Endothelial cell of umbilical vein (primary cell): ENCODE results near the gene PEAK3. TPM values are rescaled to one million over a fixed set of nuclear protein-coding genes. Genes with fewer than 3 reads are reported as not detected.

Experiments used
- BruUV-seq: library from RNA; stranded (reverse); fragments of 400-500 nt; replicated peaks from 2 replicates; lab custom pipeline; 2021; lab: Mats Ljungman, UMichigan
- CTCF ChIA-PET: fragments of 300-600, 350-600 bp; sonication (Branson Sonifier 250); formaldehyde crosslinking; loops from one replicate; lab custom pipeline; 2021; ENCODE audit warnings: antibody characterized with exemption, inconsistent platforms; lab: Charles Lee
- POLR2A ChIA-PET: fragments of 300-600, 350-600 bp; sonication (Branson Sonifier 250); formaldehyde crosslinking; loops from one replicate; lab custom pipeline; 2021; ENCODE audit warnings: antibody characterized with exemption, inconsistent platforms; lab: Charles Lee
- DNase-seq: peaks from one replicate; pipeline ENCODE4 v3.0.0-alpha.2; 2011; ENCODE audit warnings: low read depth, low spot score
- FAIRE-seq: peaks from 2 replicates; lab custom pipeline; 2011; peaks lifted over from hg19 to GRCh38; lab: Jason Lieb, UNC
- H2AFZ ChIP-seq: 2 replicates; pipeline ENCODE4 v1.6.0; 2012; ENCODE audit warnings: low read depth, low read length, control low read depth, inconsistent platforms
- H3K27ac ChIP-seq: 2 replicates; pipeline ENCODE4 v1.5.1; 2011; ENCODE audit warnings: low read depth, mild to moderate bottlenecking, control low read depth, low read length, moderate library complexity; ENCODE audit not compliant: insufficient read depth
- H3K27me3 ChIP-seq, 2 experiments: 2 replicates each; pipeline versions ENCODE4 v1.6.0 to v1.6.1; 2011; ENCODE audit warnings: low read length in 2 of 2, mixed read lengths in 1 of 2; ENCODE audit not compliant: control insufficient read depth in 2 of 2, insufficient read depth in 2 of 2
- H3K36me3 ChIP-seq, 2 experiments: 2 replicates in 1 of 2; 3 replicates in 1 of 2; pipeline ENCODE4 v1.5.1; 2011; ENCODE audit warnings: low read length in 2 of 2, mild to moderate bottlenecking in 1 of 2, moderate library complexity in 1 of 2; ENCODE audit not compliant: control insufficient read depth in 2 of 2, insufficient read depth in 2 of 2; ENCODE audit errors: extremely low read depth in 1 of 2
- H3K4me1 ChIP-seq: 3 replicates; pipeline ENCODE4 v1.5.1; 2011; ENCODE audit warnings: mild to moderate bottlenecking, low read length; ENCODE audit not compliant: control insufficient read depth, insufficient read depth; ENCODE audit errors: extremely low read depth
- H3K4me2 ChIP-seq: 2 replicates; pipeline ENCODE4 v1.6.1; 2011; ENCODE audit warnings: low read length, control low read depth, mixed read lengths; ENCODE audit not compliant: insufficient read depth
- H3K4me3 ChIP-seq, 3 experiments: fragments of 200-600 bp in 1 of 3; sonication (generic), shearing (Covaris generic) in 1 of 3; replicated peaks in 1 of 3; 2 replicates each; pipeline ENCODE4 v1.5.1; 2011 to 2016; ENCODE audit warnings: control low read depth in 3 of 3, low read length in 3 of 3, mild to moderate bottlenecking in 2 of 3, inconsistent platforms in 1 of 3, low read depth in 1 of 3, moderate library complexity in 1 of 3; ENCODE audit not compliant: insufficient read depth in 1 of 3
- H3K79me2 ChIP-seq: 2 replicates; pipeline ENCODE4 v1.6.0; 2012; ENCODE audit warnings: low read length, inconsistent platforms; ENCODE audit not compliant: control insufficient read depth, insufficient read depth
- H3K9ac ChIP-seq: replicated peaks from 2 replicates; pipeline ENCODE3; 2011; ENCODE audit warnings: low read length, control low read depth; ENCODE audit not compliant: insufficient read depth; ENCODE audit errors: extremely low read depth
- H3K9me1 ChIP-seq: replicated peaks from 3 replicates; pipeline ENCODE4 v1.6.0; 2011; ENCODE audit warnings: mild to moderate bottlenecking, low read length; ENCODE audit not compliant: control insufficient read depth, insufficient read depth; ENCODE audit errors: extremely low read depth
- H3K9me3 ChIP-seq: replicated peaks from 2 replicates; pipeline ENCODE4 v1.5.1; 2012; ENCODE audit warnings: low read length, inconsistent platforms; ENCODE audit not compliant: control insufficient read depth, insufficient read depth
- H4K20me1 ChIP-seq: replicated peaks from 2 replicates; pipeline ENCODE3; 2011; ENCODE audit warnings: mild to moderate bottlenecking, low read length; ENCODE audit not compliant: control insufficient read depth, insufficient read depth; ENCODE audit errors: extremely low read depth
- CTCF ChIP-seq, 2 donors: IDR thresholded peaks; 1 replicate in 1 of 2; 2 replicates in 1 of 2; pipeline ENCODE4 v1.5.1; 2011; ENCODE audit warnings: low read length in 2 of 2, mild to moderate bottlenecking in 2 of 2, moderate library complexity in 2 of 2, control low read depth in 1 of 2, inconsistent platforms in 1 of 2, low read depth in 1 of 2; ENCODE audit not compliant: insufficient read depth in 1 of 2; ENCODE audit errors: extremely low read depth in 1 of 2
- FOS ChIP-seq: IDR thresholded peaks from 2 replicates; pipeline ENCODE4 v1.6.1; 2011; ENCODE audit warnings: mild to moderate bottlenecking, low read length, moderate library complexity, borderline replicate concordance; ENCODE audit not compliant: insufficient read depth
- MAX ChIP-seq: IDR thresholded peaks from 2 replicates; pipeline ENCODE4 v1.6.1; 2011; ENCODE audit not compliant: insufficient read depth, insufficient read length
- MYC ChIP-seq: IDR thresholded peaks from one replicate; pipeline ENCODE4 v1.6.1; 2011; ENCODE audit warnings: mild to moderate bottlenecking, low read depth, low read length
- POLR2A ChIP-seq: IDR thresholded peaks from 2 replicates; pipeline ENCODE4 v1.6.1; 2012; ENCODE audit warnings: low read depth, mild to moderate bottlenecking, control low read depth, low read length
- POLR2AphosphoS5 ChIP-seq: IDR thresholded peaks from 2 replicates; pipeline ENCODE4 v1.6.1; 2012; ENCODE audit warnings: low read depth, mild to moderate bottlenecking, control low read depth, low read length, moderate library complexity; ENCODE audit not compliant: insufficient read depth
- dilution Hi-C: fragments of 300-500 bp; cut with MboI; formaldehyde crosslinking; loops from one replicate; pipeline ENCODE4 v1.15.0; 2019; ENCODE audit warnings: low sequenced_read_pairs; ENCODE audit not compliant: extremely low pct_ligation_motif_present
- intact Hi-C: fragments of 100-400 bp; cut with micrococcal nuclease; formaldehyde crosslinking; loops from one replicate; pipeline ENCODE4 v1.10.0; 2022
- polyA plus RNA-seq, 4 experiments: library from polyadenylated mRNA; depleted of rRNA in 3 of 4; stranded (reverse) in 3 of 4; unstranded in 1 of 4; fragments of >200 nt; gene quantifications; 2 replicates each; pipeline versions ENCODE4 v1.2.1 to v1.2.3, GENCODE V29; 2011 to 2012; ENCODE audit warnings: missing spikeins in 1 of 4
- total RNA-seq: library from RNA; stranded (reverse); gene quantifications from 2 replicates; pipeline ENCODE4 v1.2.3, GENCODE V29; 2021

Gene PEAK3
- total and polyA plus RNA-seq, 2 donors (not counting 3 experiments of a cell fraction or from before 2014, with no cell fraction given): 0.03 TPM; not detected in 1

- dilution Hi-C loops (no loop called here), intact Hi-C loops (loop anchor here (1.0 to 5.0 kb wide), 10 partner anchors 18 to 801 kb away; partner anchors contain the start of gene TIMM13)
- H3K4me2 ChIP-seq: peak within 1 kb of the TSS; percentile 93
- CTCF ChIA-PET: interaction anchor here (0.7 to 4.8 kb wide), 9 partner anchors 13 to 81 kb away, joined by 3 to 40 read pairs (median 11); partner anchors contain the start of gene AMH
- H4K20me1 ChIP-seq: no peaks in the 10 kb centered on the region
- peaks cover 0 to 17% of the 10 kb centered on the region in 2 experiments for H3K36me3 ChIP-seq
- H3K27me3 ChIP-seq: no peaks in the 10 kb centered on the region
- peak within 1 kb of the TSS; percentile 67 for H3K9ac ChIP-seq
- no TSS peak for BruUV-seq
- peak within 1 kb of the TSS; percentile 56 to 86 (median 80) for H3K4me3 ChIP-seq
- H3K27ac ChIP-seq: peak within 1 kb of the TSS; percentile 66
- FAIRE-seq: peak; percentile 94
- peak within 1 kb of the TSS; percentile 78 for H2AFZ ChIP-seq
- peak; percentile 99 for DNase-seq
- TF ChIP-seq CTCF (IDR thresholded peaks at IDR 0.05; ENCODE audit: extremely low read depth in 1 of 2, insufficient read depth in 1 of 2, low read depth in 1 of 2, low read length in 2 of 2) (peak; percentile 99), POLR2AphosphoS5 (peak; percentile 67), MAX (peak; percentile 68), POLR2A (peak; percentile 71), FOS (peak; percentile 78), MYC (no peak)
- no peaks in the 10 kb centered on the region for H3K9me3 ChIP-seq
- peaks cover 69% of the 10 kb centered on the region for H3K79me2 ChIP-seq
- no peaks in the 10 kb centered on the region for H3K9me1 ChIP-seq
- peaks cover 41% of the 10 kb centered on the region for H3K4me1 ChIP-seq
- POLR2A ChIA-PET: no interaction called here
Observed at GRCh38 chr19:2236314-2237050, 45.5 kb downstream of the PEAK3 start, which contains the start of the genes PLEKHJ1 and SF3A2. TSS of gene PLEKHJ1 (minus strand) at chr19:2236329. CDS start at chr19:2236248, 81 bp downstream. TSS of gene SF3A2 (plus strand) at chr19:2236824. CDS start at chr19:2243419, 6,595 bp downstream.
